Neural cell (in vitro differentiated cells): ENCODE results near the gene GRXCR1. TPM values are rescaled to one million over a fixed set of nuclear protein-coding genes. Genes with fewer than 3 reads are reported as not detected.

Experiments
- H2AFZ ChIP-seq: fragments of 200-600, 300-800 bp; sonication (generic), shearing (Covaris generic); 2 replicates; pipeline ENCODE4 v1.6.0; 2014; ENCODE audit warnings: low read depth, mild to moderate bottlenecking, antibody characterized with exemption, low read length, moderate library complexity
- H3F3A ChIP-seq: fragments of 200-600 bp; shearing (Covaris generic); 2 replicates; pipeline ENCODE4 v1.6.1; 2016; ENCODE audit warnings: mild to moderate bottlenecking, moderate library complexity, mixed read lengths, antibody characterized with exemption, low read length; ENCODE audit not compliant: insufficient read depth, poor library complexity, severe bottlenecking
- H3K27ac ChIP-seq: fragments of 200-600, 300-800 bp; sonication (generic), shearing (Covaris generic); 2 replicates; pipeline ENCODE4 v1.5.1; 2014; ENCODE audit warnings: mild to moderate bottlenecking, low read length, moderate library complexity
- H3K27me3 ChIP-seq: fragments of 300-800, 200-600 bp; sonication (generic), shearing (Covaris generic); 2 replicates; pipeline ENCODE4 v1.6.0; 2014; ENCODE audit warnings: mild to moderate bottlenecking, low read depth, low read length, moderate library complexity; ENCODE audit not compliant: insufficient read depth
- H3K36me3 ChIP-seq: fragments of 300-800, 200-600 bp; sonication (generic), shearing (Covaris generic); 2 replicates; pipeline ENCODE4 v1.5.1; 2014; ENCODE audit warnings: mild to moderate bottlenecking, antibody characterized with exemption, low read length, moderate library complexity; ENCODE audit not compliant: insufficient read depth
- H3K4me2 ChIP-seq: fragments of 300-800, 200-600 bp; sonication (generic), shearing (Covaris generic); 2 replicates; pipeline ENCODE4 v1.6.0; 2014; ENCODE audit warnings: mild to moderate bottlenecking, low read length
- H3K4me3 ChIP-seq: fragments of 300-800, 200-600 bp; sonication (generic), shearing (Covaris generic); 2 replicates; pipeline ENCODE4 v1.5.1; 2014; ENCODE audit warnings: mild to moderate bottlenecking, low read length, moderate library complexity
- H3K79me2 ChIP-seq: fragments of 200-600 bp; shearing (Covaris generic); replicated peaks from 2 replicates; pipeline ENCODE4 v1.6.0; 2014; ENCODE audit warnings: mild to moderate bottlenecking, low read length, moderate library complexity; ENCODE audit not compliant: insufficient read depth
- H3K9ac ChIP-seq: fragments of 300-800, 200-600 bp; sonication (generic), shearing (Covaris generic); 2 replicates; pipeline ENCODE4 v1.6.1; 2016; ENCODE audit warnings: mild to moderate bottlenecking, low read length, mixed read lengths
- H3K9me2 ChIP-seq: fragments of 200-600 bp; shearing (Covaris generic); 2 replicates; pipeline ENCODE4 v1.6.1; 2016; ENCODE audit warnings: mild to moderate bottlenecking, low read length, mixed read lengths; ENCODE audit not compliant: insufficient read depth
- H3K9me3 ChIP-seq: fragments of 200-600, 300-800 bp; sonication (generic), shearing (Covaris generic); 2 replicates; pipeline ENCODE4 v1.6.1; 2016; ENCODE audit warnings: mild to moderate bottlenecking, mixed run types, low read length, moderate library complexity, mixed read lengths
- H4K20me1 ChIP-seq: fragments of 200-600 bp; shearing (Covaris generic); 2 replicates; pipeline ENCODE4 v1.6.1; 2016; ENCODE audit warnings: mild to moderate bottlenecking, mixed run types; ENCODE audit not compliant: insufficient read depth
- EP300 ChIP-seq: fragments of 450-650 bp; conservative IDR thresholded peaks from 2 replicates; pipeline ENCODE4 v1.6.1; 2014; ENCODE audit warnings: antibody characterized with exemption, mild to moderate bottlenecking, moderate library complexity; ENCODE audit not compliant: poor library complexity, severe bottlenecking
- EZH2 ChIP-seq: fragments of 200-600, 300-800 bp; shearing (Covaris generic), sonication (generic); IDR thresholded peaks from 2 replicates; pipeline ENCODE4 v1.6.1; 2014; ENCODE audit warnings: antibody characterized with exemption, low read length, borderline replicate concordance, mild to moderate bottlenecking; ENCODE audit not compliant: insufficient read depth, poor library complexity, severe bottlenecking
- MXI1 ChIP-seq: fragments of 450-650 bp; conservative IDR thresholded peaks from 2 replicates; pipeline ENCODE4 v1.6.1; 2014; ENCODE audit warnings: antibody characterized with exemption, mild to moderate bottlenecking; ENCODE audit not compliant: poor library complexity, severe bottlenecking
- POLR2AphosphoS5 ChIP-seq: IDR thresholded peaks from 2 replicates; pipeline ENCODE4 v1.6.1; 2012
- RAD21 ChIP-seq: fragments of 450-650 bp; conservative IDR thresholded peaks from 2 replicates; pipeline ENCODE4 v1.6.1; 2014; ENCODE audit warnings: antibody characterized with exemption, mild to moderate bottlenecking, moderate library complexity
- SMC3 ChIP-seq: fragments of 450-650 bp; conservative IDR thresholded peaks from 2 replicates; pipeline ENCODE4 v1.6.1; 2014; ENCODE audit warnings: antibody characterized with exemption, mild to moderate bottlenecking, moderate library complexity; ENCODE audit not compliant: poor library complexity
- TAF1 ChIP-seq: IDR thresholded peaks from 2 replicates; pipeline ENCODE4 v1.6.1; 2012; ENCODE audit warnings: low read depth
- polyA plus RNA-seq: library from polyadenylated mRNA; depleted of rRNA; stranded (reverse); fragments of >200 nt; gene quantifications from 2 replicates; pipeline ENCODE4 v1.2.3, GENCODE V29; 2014
- TF ChIP-seq, protein P1 (sequence below): IDR thresholded peaks from 2 replicates; pipeline ENCODE4 v1.6.1; 2012; ENCODE audit warnings: borderline replicate concordance
- TF ChIP-seq, protein P2 (sequence below): fragments of 450-650 bp; IDR thresholded peaks from 2 replicates; pipeline ENCODE4 v1.5.1; 2014; ENCODE audit warnings: antibody characterized with exemption, mild to moderate bottlenecking, moderate library complexity; ENCODE audit not compliant: poor library complexity, severe bottlenecking

GRXCR1 gene
- polyA plus RNA-seq, 1 donor from 2014 or later: not detected

DNA sequence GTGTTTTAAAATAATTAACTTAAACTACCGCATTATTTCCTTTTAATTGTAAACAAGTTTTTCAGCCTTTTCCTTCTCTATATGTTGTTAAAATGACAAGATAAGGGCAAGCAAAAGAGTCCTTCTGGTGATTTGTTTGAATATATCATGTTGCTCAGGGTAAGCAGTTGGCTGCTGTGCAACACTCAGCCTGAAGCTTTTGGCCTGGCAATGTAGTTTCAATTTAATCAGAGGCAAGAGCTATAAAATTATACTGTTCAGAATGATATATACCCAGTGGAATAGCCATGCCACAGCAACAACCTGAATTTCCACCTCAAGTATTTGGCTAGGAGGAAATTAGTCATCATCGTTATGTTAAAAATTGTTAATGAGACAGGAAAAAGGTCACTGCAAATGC, 53.4 kb downstream of the GRXCR1 start:
- H3K9ac ChIP-seq: no peak overlapping the region
- H3K36me3 ChIP-seq: no peaks in the 10 kb centered on the region
- no peaks in the 10 kb centered on the region for H3K79me2 ChIP-seq
- H3K4me2 ChIP-seq: no peak overlapping the region
- H3F3A ChIP-seq: no peaks in the 10 kb centered on the region
- no peak overlapping the region for H2AFZ ChIP-seq
- H4K20me1 ChIP-seq: no peaks in the 10 kb centered on the region
- TF ChIP-seq EP300 (no peak), POLR2AphosphoS5 (no peak), SMC3 (no peak), MXI1 (no peak), RAD21 (no peak), TAF1 (no peak), EZH2 (no peak)
- TF ChIP-seq, protein P1, sequence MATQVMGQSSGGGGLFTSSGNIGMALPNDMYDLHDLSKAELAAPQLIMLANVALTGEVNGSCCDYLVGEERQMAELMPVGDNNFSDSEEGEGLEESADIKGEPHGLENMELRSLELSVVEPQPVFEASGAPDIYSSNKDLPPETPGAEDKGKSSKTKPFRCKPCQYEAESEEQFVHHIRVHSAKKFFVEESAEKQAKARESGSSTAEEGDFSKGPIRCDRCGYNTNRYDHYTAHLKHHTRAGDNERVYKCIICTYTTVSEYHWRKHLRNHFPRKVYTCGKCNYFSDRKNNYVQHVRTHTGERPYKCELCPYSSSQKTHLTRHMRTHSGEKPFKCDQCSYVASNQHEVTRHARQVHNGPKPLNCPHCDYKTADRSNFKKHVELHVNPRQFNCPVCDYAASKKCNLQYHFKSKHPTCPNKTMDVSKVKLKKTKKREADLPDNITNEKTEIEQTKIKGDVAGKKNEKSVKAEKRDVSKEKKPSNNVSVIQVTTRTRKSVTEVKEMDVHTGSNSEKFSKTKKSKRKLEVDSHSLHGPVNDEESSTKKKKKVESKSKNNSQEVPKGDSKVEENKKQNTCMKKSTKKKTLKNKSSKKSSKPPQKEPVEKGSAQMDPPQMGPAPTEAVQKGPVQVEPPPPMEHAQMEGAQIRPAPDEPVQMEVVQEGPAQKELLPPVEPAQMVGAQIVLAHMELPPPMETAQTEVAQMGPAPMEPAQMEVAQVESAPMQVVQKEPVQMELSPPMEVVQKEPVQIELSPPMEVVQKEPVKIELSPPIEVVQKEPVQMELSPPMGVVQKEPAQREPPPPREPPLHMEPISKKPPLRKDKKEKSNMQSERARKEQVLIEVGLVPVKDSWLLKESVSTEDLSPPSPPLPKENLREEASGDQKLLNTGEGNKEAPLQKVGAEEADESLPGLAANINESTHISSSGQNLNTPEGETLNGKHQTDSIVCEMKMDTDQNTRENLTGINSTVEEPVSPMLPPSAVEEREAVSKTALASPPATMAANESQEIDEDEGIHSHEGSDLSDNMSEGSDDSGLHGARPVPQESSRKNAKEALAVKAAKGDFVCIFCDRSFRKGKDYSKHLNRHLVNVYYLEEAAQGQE: no peak
- TF ChIP-seq, protein P2, sequence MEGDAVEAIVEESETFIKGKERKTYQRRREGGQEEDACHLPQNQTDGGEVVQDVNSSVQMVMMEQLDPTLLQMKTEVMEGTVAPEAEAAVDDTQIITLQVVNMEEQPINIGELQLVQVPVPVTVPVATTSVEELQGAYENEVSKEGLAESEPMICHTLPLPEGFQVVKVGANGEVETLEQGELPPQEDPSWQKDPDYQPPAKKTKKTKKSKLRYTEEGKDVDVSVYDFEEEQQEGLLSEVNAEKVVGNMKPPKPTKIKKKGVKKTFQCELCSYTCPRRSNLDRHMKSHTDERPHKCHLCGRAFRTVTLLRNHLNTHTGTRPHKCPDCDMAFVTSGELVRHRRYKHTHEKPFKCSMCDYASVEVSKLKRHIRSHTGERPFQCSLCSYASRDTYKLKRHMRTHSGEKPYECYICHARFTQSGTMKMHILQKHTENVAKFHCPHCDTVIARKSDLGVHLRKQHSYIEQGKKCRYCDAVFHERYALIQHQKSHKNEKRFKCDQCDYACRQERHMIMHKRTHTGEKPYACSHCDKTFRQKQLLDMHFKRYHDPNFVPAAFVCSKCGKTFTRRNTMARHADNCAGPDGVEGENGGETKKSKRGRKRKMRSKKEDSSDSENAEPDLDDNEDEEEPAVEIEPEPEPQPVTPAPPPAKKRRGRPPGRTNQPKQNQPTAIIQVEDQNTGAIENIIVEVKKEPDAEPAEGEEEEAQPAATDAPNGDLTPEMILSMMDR: no peak
- no peak overlapping the region for H3K27ac ChIP-seq
- no peaks in the 10 kb centered on the region for H3K9me2 ChIP-seq
- H3K4me3 ChIP-seq: no peak overlapping the region
- no peaks in the 10 kb centered on the region for H3K9me3 ChIP-seq
- no peaks in the 10 kb centered on the region for H3K27me3 ChIP-seq

DNA sequence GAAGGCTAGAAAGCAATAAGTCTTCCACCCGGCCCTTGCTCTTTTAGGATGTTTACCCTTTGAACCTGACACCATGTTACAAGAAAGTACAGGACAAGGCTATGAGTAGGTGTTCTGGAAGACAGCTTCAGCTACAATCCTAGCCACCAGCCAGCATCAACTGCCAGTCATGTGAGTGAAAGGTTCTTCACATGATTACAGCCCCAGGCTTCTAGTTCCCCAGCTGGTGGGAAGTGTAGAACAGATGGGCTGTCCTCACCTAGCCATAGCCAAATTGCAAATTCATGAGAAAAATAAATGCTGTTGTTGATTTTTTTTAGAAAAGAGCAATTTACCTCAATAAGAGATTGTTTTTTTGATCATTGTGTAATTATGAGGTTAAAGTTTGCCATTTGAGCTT, 60.8 kb downstream of the GRXCR1 start:
- H3K27me3 ChIP-seq: no peaks in the 10 kb centered on the region
- H3K9me2 ChIP-seq: no peaks in the 10 kb centered on the region
- no peaks in the 10 kb centered on the region for H4K20me1 ChIP-seq
- no peak overlapping the region for H3K4me2 ChIP-seq
- no peak overlapping the region for H3K4me3 ChIP-seq
- no peak overlapping the region for H3K9ac ChIP-seq
- no peaks in the 10 kb centered on the region for H3K79me2 ChIP-seq
- no peaks in the 10 kb centered on the region for H3K36me3 ChIP-seq
- H3F3A ChIP-seq: no peaks in the 10 kb centered on the region
- H3K27ac ChIP-seq: no peak overlapping the region
- H2AFZ ChIP-seq: no peak overlapping the region
- TF ChIP-seq RAD21: no peak
- TF ChIP-seq, protein P2: no peak
- TF ChIP-seq, protein P1: no peak
- no peak for TF ChIP-seq EP300
- no peaks in the 10 kb centered on the region for H3K9me3 ChIP-seq
